Vagina (tissue), 2 donors: ENCODE results near the gene RAD23A.
A peak's percentile ranks its signal among the peaks of the same experiment; 100 is the strongest.

Experiments
- POLR2A ChIP-seq, 2 donors: fragments of 450-650 bp; IDR thresholded peaks; one replicate each; pipeline ENCODE4 v1.6.1; 2017; ENCODE audit warnings: antibody characterized with exemption in 2 of 2, mild to moderate bottlenecking in 2 of 2, moderate library complexity in 2 of 2
- POLR2AphosphoS5 ChIP-seq, 2 donors: sonication (generic); formaldehyde crosslinking; IDR thresholded peaks; one replicate each; pipeline ENCODE4 v1.9.0; 2017; ENCODE audit warnings: antibody characterized with exemption in 2 of 2, mild to moderate bottlenecking in 2 of 2, low read depth in 1 of 2; ENCODE audit not compliant: insufficient read depth in 1 of 2
- TF ChIP-seq, protein P1 (sequence below), 3 experiments: fragments of 450-650 bp in 2 of 3; fragments of 200-600 bp in 1 of 3; sonication (generic) in 1 of 3; IDR thresholded peaks; one replicate each; pipeline ENCODE4 v1.5.1; 2017 to 2019; ENCODE audit warnings: antibody characterized with exemption in 3 of 3, mild to moderate bottlenecking in 2 of 3, moderate library complexity in 2 of 3

DNA sequence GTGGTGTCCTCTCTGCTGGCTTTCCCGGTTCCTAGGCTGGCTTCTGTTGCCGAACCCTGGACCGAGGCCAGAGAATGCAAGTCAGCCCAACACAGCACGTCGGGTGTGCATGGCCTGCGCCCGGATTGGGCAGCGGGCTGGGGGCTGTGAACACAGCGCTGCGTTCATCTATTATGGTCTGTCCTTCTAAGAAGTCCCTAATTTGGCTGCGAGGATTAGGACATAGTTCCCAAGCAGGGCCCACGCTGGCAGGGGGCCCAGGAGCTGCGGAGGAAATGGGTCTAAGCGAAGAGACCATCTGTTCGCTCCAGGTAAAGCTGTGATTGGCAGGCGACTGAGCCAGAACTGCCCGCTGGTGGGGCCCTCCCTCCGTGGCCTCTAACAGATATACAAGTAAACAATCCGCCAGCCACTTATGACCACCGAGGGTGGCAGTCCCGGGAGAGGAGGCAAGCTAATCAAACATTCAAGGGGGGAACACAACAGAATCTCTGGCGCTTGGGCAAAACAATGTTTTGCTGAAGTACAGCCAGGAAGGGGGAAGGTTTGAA lies 32.6 kb upstream of the RAD23A start:
- TF ChIP-seq POLR2A (IDR thresholded peaks at IDR 0.05) (no peak), POLR2AphosphoS5 (IDR thresholded peaks at IDR 0.05; ENCODE audit: insufficient read depth in 1 of 2, low read depth in 1 of 2) (peak; percentile 17 to 66)
- TF ChIP-seq, protein P1, sequence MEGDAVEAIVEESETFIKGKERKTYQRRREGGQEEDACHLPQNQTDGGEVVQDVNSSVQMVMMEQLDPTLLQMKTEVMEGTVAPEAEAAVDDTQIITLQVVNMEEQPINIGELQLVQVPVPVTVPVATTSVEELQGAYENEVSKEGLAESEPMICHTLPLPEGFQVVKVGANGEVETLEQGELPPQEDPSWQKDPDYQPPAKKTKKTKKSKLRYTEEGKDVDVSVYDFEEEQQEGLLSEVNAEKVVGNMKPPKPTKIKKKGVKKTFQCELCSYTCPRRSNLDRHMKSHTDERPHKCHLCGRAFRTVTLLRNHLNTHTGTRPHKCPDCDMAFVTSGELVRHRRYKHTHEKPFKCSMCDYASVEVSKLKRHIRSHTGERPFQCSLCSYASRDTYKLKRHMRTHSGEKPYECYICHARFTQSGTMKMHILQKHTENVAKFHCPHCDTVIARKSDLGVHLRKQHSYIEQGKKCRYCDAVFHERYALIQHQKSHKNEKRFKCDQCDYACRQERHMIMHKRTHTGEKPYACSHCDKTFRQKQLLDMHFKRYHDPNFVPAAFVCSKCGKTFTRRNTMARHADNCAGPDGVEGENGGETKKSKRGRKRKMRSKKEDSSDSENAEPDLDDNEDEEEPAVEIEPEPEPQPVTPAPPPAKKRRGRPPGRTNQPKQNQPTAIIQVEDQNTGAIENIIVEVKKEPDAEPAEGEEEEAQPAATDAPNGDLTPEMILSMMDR (IDR thresholded peaks at IDR 0.05): no peak
